ENCODE measurements around the gene STUM.

The STUM gene

GRCh38 chr1:226525750-226526149, 22.8 kb upstream of the STUM start:
- Mint-ChIP-seq H3K4me1 (no peaks in the 10 kb centered on the region), H3K4me3 (no peak overlapping the region), H3K9me3 (no peaks in the 10 kb centered on the region), H3K27me3 (peaks cover 1% of the 10 kb centered on the region), H3K27ac (no peak overlapping the region), H3K36me3 (ENCODE audit: low read depth) (no peaks in the 10 kb centered on the region)
- DNase-seq (no peak), ATAC-seq (no peak)

DNA sequence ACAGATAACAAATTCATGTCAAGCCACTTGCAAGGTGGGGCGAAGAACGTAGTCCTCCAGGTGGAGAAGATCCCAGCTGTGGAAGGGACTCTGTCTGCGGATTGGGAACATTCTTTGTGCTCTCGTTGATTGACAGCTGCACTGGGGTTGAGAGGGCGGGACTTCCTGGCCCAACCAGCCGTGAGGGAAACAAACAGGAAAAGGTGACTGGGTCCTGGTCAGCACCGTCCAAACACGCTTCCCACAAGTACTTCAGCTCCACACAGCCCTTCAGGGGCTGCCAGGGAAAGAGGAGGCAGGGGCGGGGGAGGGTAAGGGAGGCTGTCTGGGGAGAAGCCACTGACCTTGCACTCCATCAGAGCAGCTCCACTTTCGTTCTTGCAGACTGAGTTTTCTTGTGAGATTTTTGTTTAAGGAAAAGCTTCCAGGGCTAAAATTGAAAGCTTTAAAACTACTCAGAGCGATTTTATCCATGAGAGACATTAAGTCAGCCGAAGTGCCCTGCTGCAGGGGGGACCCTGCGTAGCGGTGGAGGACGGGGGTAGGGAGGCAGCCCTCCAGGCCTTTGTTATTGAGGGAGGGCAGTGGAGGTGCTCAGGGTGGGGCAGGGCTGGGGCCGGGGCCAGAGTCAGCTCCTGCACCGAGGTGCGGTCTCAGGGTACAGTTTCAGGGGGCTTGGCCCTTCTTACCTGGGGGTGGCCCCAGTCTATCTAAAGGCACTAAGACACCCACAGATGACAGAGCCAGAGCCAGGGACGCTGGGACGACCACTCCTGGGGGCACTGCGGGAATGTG, 21.6 kb upstream of the STUM start:
- H3K36me3 Mint-ChIP-seq (ENCODE audit: low read depth): no peaks in the 10 kb centered on the region
- H3K27me3 Mint-ChIP-seq: peaks cover 1% of the 10 kb centered on the region
- H3K27ac Mint-ChIP-seq: no peak overlapping the region
- no peak overlapping the region for H3K4me3 Mint-ChIP-seq
- no peaks in the 10 kb centered on the region for H3K9me3 Mint-ChIP-seq
- no peak for DNase-seq
- no peak for ATAC-seq
- H3K4me1 Mint-ChIP-seq: no peaks in the 10 kb centered on the region

GRCh38 chr1:226529891-226530290, 18.7 kb upstream of the STUM start:
- no peaks in the 10 kb centered on the region for H3K36me3 Mint-ChIP-seq (ENCODE audit: low read depth)
- H3K9me3 Mint-ChIP-seq: no peaks in the 10 kb centered on the region
- H3K4me1 Mint-ChIP-seq: no peaks in the 10 kb centered on the region
- no peaks in the 10 kb centered on the region for H3K27me3 Mint-ChIP-seq
- no peak for ATAC-seq
- H3K27ac Mint-ChIP-seq: no peak overlapping the region
- no peak for DNase-seq
- H3K4me3 Mint-ChIP-seq: no peak overlapping the region

DNA sequence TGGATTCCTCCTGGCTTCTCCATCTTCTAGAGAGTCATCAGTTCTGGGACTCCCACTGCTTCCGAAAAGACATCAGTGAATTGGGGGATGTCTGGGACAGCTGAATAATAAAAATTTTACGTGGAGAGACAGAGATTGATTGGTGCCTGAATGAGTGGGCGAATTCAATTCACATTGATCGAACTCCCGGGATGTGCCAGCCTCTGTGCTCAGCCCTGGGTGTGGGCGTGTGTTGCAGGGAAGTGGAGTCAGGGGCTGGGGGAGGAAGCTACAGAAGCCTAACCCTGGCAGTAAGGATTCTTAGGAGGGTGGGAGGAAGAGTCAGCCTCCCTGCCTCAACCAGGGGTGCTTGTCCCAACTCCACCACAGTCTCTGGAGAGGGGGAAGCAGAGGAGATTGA, 18.0 kb upstream of the STUM start:
- Mint-ChIP-seq H3K4me1 (no peaks in the 10 kb centered on the region), H3K4me3 (no peak overlapping the region), H3K27me3 (no peaks in the 10 kb centered on the region), H3K36me3 (ENCODE audit: low read depth) (no peaks in the 10 kb centered on the region), H3K27ac (no peak overlapping the region), H3K9me3 (no peaks in the 10 kb centered on the region)
- no peak for ATAC-seq
- DNase-seq: no peak

GRCh38 chr1:226531360-226532093, 17.0 kb upstream of the STUM start:
- ATAC-seq: no peak
- no peaks in the 10 kb centered on the region for H3K4me1 Mint-ChIP-seq
- no peaks in the 10 kb centered on the region for H3K27me3 Mint-ChIP-seq
- H3K36me3 Mint-ChIP-seq (ENCODE audit: low read depth): no peaks in the 10 kb centered on the region
- DNase-seq: no peak
- no peaks in the 10 kb centered on the region for H3K9me3 Mint-ChIP-seq
- no peak overlapping the region for H3K27ac Mint-ChIP-seq
- no peak overlapping the region for H3K4me3 Mint-ChIP-seq

DNA sequence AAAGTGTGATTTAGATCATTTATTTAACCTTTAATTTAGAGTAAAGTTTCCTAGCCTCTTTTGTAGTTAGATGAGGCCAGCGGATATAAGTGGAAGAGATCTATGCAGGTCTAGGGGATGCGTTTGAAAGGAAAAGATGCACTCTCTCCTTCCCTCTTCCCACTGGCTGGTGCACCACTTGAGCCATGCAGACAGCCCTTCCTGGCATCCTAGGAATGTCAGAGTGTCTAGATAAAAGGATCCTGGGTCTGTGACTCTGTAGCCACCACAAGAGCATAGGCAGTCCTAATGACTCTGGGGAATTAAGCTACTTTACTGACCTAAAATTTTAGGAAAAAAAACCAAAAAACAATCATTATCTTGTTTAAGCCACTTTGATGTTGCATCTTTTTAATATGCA, 16.0 kb upstream of the STUM start:
- Mint-ChIP-seq H3K4me3 (no peak overlapping the region), H3K27ac (no peak overlapping the region), H3K9me3 (no peaks in the 10 kb centered on the region), H3K4me1 (no peaks in the 10 kb centered on the region), H3K27me3 (no peaks in the 10 kb centered on the region), H3K36me3 (ENCODE audit: low read depth) (no peaks in the 10 kb centered on the region)
- no peak for DNase-seq
- no peak for ATAC-seq

GRCh38 chr1:226533220-226533619, 15.3 kb upstream of the STUM start:
- H3K27me3 Mint-ChIP-seq: no peaks in the 10 kb centered on the region
- DNase-seq (no peak), ATAC-seq (no peak)
- H3K36me3 Mint-ChIP-seq (ENCODE audit: low read depth): no peaks in the 10 kb centered on the region
- H3K9me3 Mint-ChIP-seq: no peaks in the 10 kb centered on the region
- H3K4me3 Mint-ChIP-seq: no peak overlapping the region
- no peak overlapping the region for H3K27ac Mint-ChIP-seq
- no peaks in the 10 kb centered on the region for H3K4me1 Mint-ChIP-seq

DNA sequence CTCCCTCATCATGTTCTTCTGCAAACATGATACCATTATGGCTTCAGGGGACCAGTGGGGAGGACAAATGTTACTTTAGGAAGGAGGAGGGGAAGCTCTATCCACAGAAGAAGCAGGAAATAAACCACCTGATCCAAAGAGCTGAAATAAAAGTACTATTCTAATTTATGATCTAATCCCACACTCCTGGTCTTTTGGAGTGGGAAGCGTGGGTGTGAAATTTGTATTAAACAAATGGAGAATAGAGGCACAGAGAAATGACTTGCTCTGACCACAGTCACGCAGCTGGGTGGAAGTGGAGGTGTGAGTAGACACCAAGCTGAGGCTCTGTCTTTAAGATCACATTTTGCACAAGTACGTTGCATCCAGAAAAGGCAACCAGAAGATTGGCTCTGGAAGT, 14.5 kb upstream of the STUM start:
- DNase-seq: no peak
- Mint-ChIP-seq H3K27ac (no peak overlapping the region), H3K4me3 (no peak overlapping the region), H3K4me1 (no peaks in the 10 kb centered on the region), H3K36me3 (ENCODE audit: low read depth) (no peaks in the 10 kb centered on the region), H3K27me3 (no peaks in the 10 kb centered on the region), H3K9me3 (no peaks in the 10 kb centered on the region)
- no peak for ATAC-seq

DNA sequence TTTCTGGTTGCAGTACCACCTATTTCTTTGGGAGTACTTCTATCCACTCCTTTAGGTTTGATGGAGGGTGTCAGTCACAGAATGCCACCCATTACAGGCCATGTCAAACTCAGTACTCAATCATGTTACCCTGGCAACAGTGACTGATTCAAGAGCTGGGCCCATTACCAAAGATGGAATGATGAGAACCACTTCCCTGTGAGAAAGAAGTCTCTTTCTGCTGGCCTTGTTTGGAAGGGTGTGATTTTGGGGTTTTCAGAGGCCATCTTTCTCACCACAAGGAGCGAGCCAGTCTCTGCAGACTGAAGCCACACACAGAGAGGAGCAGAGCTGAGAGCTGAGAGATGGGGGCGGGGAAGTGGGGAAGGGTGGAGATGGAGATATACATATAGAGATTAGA, 13.9 kb upstream of the STUM start:
- H3K36me3 Mint-ChIP-seq (ENCODE audit: low read depth): no peaks in the 10 kb centered on the region
- no peak overlapping the region for H3K4me3 Mint-ChIP-seq
- DNase-seq (no peak), ATAC-seq (no peak)
- no peaks in the 10 kb centered on the region for H3K9me3 Mint-ChIP-seq
- no peaks in the 10 kb centered on the region for H3K4me1 Mint-ChIP-seq
- no peaks in the 10 kb centered on the region for H3K27me3 Mint-ChIP-seq
- H3K27ac Mint-ChIP-seq: no peak overlapping the region

- no peaks in the 10 kb centered on the region for H3K9me3 Mint-ChIP-seq
- H3K4me1 Mint-ChIP-seq: no peaks in the 10 kb centered on the region
- no peaks in the 10 kb centered on the region for H3K36me3 Mint-ChIP-seq (ENCODE audit: low read depth)
- no peak overlapping the region for H3K27ac Mint-ChIP-seq
- H3K27me3 Mint-ChIP-seq: no peaks in the 10 kb centered on the region
- no peak for ATAC-seq
- no peak for DNase-seq
- no peak overlapping the region for H3K4me3 Mint-ChIP-seq
Observed at GRCh38 chr1:226535666-226536065, 12.9 kb upstream of the STUM start.

GRCh38 chr1:226541231-226541630, 7.3 kb upstream of the STUM start:
- no peak for DNase-seq
- no peaks in the 10 kb centered on the region for H3K9me3 Mint-ChIP-seq

DNA sequence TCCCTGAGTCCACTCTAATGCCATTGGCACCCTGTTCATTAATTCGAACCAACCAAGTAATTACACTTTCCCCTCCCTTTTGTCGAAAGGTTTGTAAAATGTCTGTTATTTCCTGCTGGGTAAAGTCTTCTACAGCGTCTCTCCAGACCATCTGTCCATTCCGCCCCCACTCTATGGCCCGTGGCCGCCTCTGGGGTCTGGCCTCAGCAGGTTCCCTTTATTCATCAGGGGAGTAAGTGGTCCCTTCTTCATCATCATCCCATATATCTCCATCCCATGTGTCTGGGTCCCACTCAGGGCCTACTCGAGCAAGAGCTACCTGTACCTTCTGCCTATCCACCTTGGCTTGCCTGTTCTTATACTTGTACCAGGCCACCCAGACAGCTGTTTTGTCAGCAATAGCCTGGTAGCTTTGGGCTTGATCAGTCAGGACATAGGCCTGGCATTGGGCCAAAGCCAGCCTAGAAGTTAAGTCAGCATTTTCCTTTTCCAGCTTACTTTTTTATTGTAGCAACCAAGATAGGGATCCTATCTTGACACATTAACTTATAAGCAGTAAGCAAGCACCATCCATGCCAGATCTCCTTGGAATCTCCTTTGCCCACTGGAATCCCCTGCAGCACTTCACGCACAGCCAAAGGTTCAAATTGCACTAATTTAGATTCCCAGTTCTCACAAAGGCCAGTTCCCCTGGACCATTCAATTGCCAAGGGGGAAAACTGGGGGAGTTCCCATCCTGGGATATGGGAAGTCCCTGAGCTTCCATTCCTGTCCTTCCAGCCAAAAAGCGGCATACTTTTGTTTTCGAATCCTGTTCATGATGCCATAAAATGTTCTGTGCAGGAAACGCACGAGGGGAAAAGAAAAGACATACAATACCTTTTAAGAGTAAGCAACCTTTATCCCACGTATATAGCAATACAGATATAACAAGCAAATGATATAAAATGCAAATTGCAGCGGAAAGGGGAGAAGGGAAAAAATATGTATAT, 6.6 kb upstream of the STUM start:
- H3K27ac Mint-ChIP-seq: no peak overlapping the region
- H3K36me3 Mint-ChIP-seq (ENCODE audit: low read depth): no peaks in the 10 kb centered on the region
- H3K4me3 Mint-ChIP-seq: no peak overlapping the region
- peaks cover 6% of the 10 kb centered on the region for H3K27me3 Mint-ChIP-seq
- no peaks in the 10 kb centered on the region for H3K9me3 Mint-ChIP-seq
- H3K4me1 Mint-ChIP-seq: no peaks in the 10 kb centered on the region
- DNase-seq (no peak), ATAC-seq (no peak)

More at GRCh38 chr1:226541231-226541630, 7.3 kb upstream of the STUM start:
- Mint-ChIP-seq H3K4me3 (no peak overlapping the region), H3K27me3 (peaks cover 4% of the 10 kb centered on the region), H3K27ac (no peak overlapping the region), H3K36me3 (ENCODE audit: low read depth) (no peaks in the 10 kb centered on the region), H3K4me1 (no peaks in the 10 kb centered on the region)
- no peak for ATAC-seq

GRCh38 chr1:226542623-226543103, 5.9 kb upstream of the STUM start:
- H3K9me3 Mint-ChIP-seq: no peaks in the 10 kb centered on the region
- peaks cover 8% of the 10 kb centered on the region for H3K27me3 Mint-ChIP-seq
- H3K4me3 Mint-ChIP-seq: no peak overlapping the region
- no peak overlapping the region for H3K27ac Mint-ChIP-seq
- no peaks in the 10 kb centered on the region for H3K36me3 Mint-ChIP-seq (ENCODE audit: low read depth)
- ATAC-seq (no peak), DNase-seq (no peak)
- H3K4me1 Mint-ChIP-seq: no peaks in the 10 kb centered on the region

- DNase-seq: no peak
- no peak for ATAC-seq
- H3K9me3 Mint-ChIP-seq: no peaks in the 10 kb centered on the region
- H3K4me3 Mint-ChIP-seq: no peak overlapping the region
- H3K27me3 Mint-ChIP-seq: peaks cover 30% of the 10 kb centered on the region
- H3K27ac Mint-ChIP-seq: no peak overlapping the region
- H3K4me1 Mint-ChIP-seq: peaks cover 14% of the 10 kb centered on the region
- H3K36me3 Mint-ChIP-seq (ENCODE audit: low read depth): no peaks in the 10 kb centered on the region
Observed at GRCh38 chr1:226545836-226546596, 2.5 kb upstream of the STUM start.

Measured in activated naive CD8-positive, alpha-beta T cell treated with anti-CD3 and anti-CD28 coated beads, Interleukin-2, amount 50 U/mL, for 24 hours (primary cell).